ENCODE data around the gene TMEM52.
"Not testable (repeated sequence)": the region's sequence is repeated elsewhere in the genome, so short reads cannot be mapped to it uniquely, and the experiment has no call there.

TMEM52 gene

DNA sequence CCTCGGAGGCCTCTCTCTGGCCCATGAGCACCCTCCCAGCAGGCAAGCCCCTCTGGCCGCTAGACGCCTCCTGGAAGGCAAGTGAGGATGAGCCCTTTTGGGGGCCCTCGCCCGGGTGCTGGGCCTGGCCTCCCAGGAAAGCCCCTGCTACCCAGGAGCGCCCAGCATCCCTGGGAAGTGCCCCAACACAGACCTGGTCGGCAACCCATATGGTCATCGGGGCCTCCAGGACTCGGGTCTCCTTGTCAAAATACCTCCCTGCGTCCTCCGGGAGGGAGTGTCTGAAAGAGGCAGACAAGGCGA is 21.0 kb upstream of the TMEM52 start:
- no peak overlapping the region for H3K4me3 ChIP-seq (ENCODE audit: low read length)
- no peak for TF ChIP-seq ZNF274 (IDR thresholded peaks at IDR 0.05; ENCODE audit: low read depth, low read length)

DNA sequence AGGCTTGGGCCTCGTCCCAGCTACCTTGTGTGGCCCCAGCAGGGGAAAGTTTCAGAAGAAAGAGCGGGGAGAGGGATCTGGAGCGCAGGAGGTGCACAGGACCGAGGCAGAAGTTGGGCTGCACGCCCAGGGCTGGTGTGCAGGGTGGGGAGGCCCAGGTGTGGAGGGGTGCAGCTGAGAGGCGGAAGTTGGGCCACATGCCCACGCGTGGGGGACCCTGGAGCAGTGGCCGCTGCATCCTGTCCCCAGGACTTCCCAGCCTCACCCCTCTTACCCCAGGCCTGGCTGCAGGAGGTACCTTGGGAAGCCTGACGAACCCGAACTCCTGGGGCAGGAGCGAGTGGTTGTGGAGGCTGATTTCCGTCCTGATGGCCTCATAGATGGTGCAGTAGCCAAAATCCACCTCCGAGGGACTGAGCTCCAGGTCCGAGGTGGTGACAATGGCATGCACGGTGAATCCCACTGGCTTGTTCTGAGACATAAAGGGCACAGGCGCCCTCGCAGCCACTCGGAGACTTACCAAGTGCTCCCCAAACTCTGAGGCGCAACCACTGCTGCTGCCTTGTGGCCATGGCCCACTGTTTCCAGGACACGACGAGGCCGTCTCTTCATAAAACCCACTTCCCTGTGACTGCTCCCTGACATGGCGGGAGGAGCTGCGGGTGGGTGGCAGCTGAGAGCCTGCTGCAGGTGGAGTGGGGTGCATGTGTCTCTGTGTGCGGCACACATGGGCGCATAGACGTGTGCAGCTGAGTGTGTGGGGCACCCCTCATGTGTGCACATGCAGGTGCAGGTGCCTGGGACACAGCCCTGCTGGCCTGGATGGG is 20.4 kb upstream of the TMEM52 start:
- no peak overlapping the region for H3K4me3 ChIP-seq (ENCODE audit: low read length)
- no peak for TF ChIP-seq ZNF274 (IDR thresholded peaks at IDR 0.05; ENCODE audit: low read depth, low read length)

DNA sequence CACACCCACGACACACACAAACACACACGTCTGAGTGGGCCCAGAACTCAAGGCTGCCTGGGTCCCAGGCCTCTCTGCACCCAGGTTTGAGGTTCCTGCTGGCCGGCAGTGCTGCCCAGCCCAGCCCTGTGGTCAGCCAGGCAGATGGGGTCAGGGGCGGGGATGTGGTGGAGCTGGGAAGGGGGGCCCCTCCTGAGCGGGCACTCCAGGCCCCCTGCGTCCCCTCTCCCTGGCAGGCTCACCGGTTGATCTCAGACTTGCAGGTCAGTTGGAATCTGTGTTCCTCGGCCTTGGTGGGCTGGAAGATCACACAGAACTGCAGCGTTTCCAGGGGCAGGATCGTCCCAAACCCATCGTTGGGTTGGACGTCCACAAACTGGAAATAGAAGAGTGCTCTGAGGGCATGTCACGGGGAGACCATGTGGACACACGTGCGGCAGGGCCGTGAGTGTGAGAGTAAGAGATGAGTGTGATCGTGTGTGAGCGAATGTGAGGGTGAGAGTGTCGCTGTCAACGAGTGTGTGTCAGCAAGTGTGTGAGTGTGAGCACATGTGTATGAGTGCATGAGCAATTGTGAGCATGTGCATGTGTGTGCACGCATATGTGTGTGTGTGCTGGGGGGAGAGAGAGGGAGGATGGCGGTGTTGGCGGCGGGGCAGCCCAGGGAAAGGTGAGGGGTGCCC is 19.7 kb upstream of the TMEM52 start:
- no peak for TF ChIP-seq ZNF274 (IDR thresholded peaks at IDR 0.05; ENCODE audit: low read depth, low read length)

DNA sequence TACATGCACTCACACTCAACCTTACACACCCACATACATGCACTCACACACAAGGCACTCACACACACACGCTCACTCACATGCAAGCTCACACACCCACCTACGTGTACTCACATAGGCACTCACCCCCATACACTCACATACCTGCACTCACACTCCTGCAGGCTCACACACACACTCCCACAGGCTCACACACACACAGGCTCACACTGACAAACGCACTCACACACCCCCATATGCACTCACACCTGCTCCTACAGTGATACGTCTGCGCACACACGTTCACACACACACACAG is 19.1 kb upstream of the TMEM52 start:
- TF ChIP-seq ZNF274 (IDR thresholded peaks at IDR 0.05; ENCODE audit: low read depth, low read length), result no peak
- no peak overlapping the region for H3K4me3 ChIP-seq (ENCODE audit: low read length)

More for the DNA sequence above, 19.7 kb upstream of the TMEM52 start:
- no peak overlapping the region for H3K4me3 ChIP-seq (ENCODE audit: low read length)

DNA sequence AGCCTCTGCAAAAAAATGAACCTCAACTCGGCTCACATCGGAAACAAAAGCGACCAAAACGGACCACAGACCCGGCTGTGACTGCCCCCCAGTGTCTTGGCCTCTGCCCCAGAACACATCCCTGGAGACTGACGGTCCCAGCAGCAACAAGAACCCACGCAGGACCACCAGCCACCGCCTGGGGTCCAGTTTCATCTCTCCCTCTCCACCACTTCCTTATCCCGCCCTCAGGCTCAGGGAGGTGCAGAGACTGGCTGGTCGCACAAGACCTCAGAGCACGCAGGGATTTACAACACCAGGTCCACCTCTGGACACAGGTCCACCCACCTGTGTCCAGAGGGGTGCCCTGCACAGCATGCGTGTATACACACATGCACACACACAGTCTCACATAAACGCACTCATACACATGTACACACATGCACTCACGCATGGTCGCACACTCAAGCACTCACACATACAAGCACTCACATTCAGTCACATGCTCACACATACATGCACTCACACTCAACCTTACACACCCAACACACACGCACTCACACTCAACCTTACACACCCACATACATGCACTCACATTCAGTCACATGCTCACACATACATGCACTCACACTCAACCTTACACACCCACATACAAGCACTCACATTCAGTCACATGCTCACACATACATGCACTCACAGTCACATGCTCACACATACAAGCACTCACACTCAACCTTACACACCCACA is 18.6 kb upstream of the TMEM52 start:
- no peak overlapping the region for H3K4me3 ChIP-seq (ENCODE audit: low read length)
- TF ChIP-seq ZNF274 (IDR thresholded peaks at IDR 0.05; ENCODE audit: low read depth, low read length), result no peak

DNA sequence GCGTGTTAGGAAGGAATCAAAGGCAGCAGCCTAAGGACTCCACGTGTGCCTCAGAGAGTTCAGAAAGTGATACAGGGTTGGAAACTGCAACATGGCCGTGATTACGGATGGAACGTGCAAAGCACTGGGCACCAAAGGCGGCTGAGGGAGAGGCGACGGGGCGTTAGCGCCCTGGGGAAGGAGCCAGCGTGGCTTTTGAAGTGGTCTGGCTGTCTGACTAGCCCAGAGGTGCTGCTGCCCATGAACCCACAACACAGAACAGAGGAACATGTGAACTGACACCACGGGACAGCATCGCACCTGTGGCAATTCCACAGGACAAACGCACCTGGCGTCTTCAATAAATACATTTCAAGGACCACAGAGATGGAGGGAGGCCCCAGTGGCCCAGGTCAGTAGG is 18.0 kb upstream of the TMEM52 start:
- no peak overlapping the region for H3K4me3 ChIP-seq (ENCODE audit: low read length)
- TF ChIP-seq ZNF274 (IDR thresholded peaks at IDR 0.05; ENCODE audit: low read depth, low read length), result no peak

DNA sequence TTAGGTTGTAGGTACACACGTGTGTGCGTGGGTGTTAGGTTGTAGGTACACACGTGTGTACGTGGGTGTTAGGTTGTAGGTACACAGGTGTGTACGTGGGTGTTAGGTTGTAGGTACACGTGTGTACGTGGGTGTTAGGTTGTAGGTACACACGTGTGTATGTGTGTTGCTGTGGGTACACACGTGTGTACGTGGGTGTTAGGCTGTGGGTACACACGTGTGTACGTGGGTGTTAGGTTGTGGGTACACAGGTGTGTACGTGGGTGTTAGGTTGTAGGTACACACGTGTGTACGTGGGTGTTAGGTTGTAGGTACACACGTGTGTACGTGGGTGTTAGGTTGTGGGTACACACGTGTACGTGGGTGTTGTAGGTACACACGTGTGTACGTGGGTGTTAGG is 15.8 kb upstream of the TMEM52 start:
- H3K4me3 ChIP-seq (ENCODE audit: low read length), result not testable (repeated sequence)

DNA sequence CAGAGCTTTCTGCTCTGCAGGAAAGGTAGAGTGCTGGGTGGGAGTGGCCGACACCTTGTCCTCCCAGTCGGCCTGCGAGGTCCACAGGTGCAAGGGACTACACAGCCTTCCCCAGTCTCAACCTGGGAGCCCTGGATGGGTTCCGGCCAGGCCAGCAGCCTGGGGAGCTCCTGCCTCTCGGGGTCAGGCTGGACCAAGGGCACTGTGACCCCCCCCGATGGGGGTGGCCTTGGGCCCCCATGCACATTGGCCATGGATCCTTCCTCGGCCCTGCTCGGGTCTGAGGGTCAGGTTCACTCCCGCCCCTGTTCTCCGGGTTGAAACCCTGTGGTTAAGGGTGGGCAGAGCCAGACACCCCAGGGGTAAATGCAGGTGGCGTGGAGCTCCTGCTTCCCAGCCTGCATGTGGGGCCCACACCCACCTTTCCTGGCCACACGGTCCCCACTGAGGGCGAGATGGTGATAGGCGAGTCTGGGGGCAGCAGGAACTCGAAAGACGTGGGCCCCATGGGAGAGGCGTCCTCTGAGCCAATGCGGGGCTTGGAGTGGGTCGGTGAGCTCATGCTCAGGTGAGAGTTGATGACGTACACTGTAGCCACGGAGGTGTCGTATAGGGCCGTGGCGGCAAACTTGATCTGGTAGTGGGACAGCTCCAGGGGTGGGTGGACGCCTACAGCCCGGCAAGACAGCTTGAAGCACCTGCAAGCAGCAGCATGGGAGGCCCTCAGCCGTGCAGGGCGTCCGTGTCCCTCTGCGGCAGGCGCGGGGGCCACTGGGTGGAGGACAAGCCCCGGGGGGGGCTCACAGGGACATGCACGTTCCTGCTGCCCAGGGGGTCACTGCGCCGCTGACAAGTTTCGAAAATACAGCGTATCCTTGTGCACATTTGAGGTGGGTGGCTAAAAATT is 10.8 kb upstream of the TMEM52 start:
- no peak for TF ChIP-seq ZNF274 (IDR thresholded peaks at IDR 0.05; ENCODE audit: low read depth, low read length)
- H3K4me3 ChIP-seq (ENCODE audit: low read length), result no peak overlapping the region

DNA sequence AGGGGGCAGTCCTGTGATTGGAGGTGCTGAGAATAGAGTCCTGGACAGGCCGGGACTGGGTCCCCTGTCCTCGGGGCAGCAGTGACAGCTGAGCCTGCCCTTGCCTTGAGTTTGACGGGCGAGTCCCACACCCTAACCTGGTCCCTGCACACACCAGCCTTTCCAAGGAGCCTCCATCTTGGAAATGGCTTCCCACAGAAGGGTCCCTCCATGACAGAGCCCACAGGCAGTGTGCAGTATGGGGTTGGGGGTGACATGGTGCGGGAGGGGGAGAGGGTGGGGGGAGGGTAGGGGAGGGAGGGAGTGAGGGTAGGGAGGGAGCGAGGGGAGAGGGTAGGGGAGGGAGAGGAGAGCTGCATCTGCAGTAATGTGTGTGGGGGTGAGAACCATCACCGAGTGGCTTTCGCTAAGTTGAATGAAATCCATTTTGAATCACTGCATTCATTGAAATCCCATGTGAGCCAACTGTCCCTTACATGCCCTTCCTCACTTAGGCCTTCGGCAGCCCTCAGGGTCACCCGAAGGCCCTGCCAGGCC is 10.1 kb upstream of the TMEM52 start:
- no peak overlapping the region for H3K4me3 ChIP-seq (ENCODE audit: low read length)
- TF ChIP-seq ZNF274 (IDR thresholded peaks at IDR 0.05; ENCODE audit: low read depth, low read length), result no peak

DNA sequence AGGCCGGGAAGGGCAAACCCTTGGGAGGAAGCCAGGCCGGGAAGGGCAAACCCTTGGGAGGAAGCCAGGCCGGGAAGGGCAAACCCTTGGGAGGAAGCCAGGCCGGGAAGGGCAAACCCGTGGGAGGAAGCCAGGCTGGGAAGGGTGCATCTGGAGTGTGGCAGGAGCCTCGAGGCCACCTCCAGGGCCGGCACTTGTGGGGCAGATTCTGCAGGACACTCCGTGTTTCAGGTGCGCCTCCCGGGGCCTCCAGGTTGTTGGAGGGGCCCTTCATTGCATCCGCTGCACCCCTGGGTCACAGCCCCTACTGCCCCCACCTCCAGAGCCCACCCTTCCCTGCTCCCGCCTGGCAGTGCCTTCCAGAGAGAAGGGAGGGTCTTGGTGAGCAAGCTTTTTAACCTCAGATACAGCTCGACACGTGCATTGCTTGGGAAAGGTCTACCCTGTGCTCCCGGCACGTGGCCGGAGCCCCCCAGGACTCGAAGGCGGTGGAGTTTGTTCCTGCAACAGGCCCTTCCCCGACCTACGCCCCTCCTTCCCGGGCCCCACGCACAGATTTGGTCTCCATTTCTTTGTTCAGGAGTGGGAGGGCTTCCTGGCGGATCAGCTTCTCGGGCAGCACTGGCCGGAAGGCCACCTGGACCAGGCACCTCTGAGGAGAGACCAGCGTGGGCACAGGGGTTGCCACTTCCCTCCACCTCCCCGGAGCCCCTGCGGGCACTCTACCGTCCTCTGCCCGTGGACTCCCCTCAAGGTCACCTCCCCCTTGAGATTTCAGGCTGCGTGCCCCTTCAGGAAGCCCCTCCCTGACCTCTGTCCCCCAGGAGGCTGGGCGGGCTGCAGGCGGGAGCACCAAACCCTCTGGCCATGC is 9.4 kb upstream of the TMEM52 start:
- no peak overlapping the region for H3K4me3 ChIP-seq (ENCODE audit: low read length)
- no peak for TF ChIP-seq ZNF274 (IDR thresholded peaks at IDR 0.05; ENCODE audit: low read depth, low read length)

DNA sequence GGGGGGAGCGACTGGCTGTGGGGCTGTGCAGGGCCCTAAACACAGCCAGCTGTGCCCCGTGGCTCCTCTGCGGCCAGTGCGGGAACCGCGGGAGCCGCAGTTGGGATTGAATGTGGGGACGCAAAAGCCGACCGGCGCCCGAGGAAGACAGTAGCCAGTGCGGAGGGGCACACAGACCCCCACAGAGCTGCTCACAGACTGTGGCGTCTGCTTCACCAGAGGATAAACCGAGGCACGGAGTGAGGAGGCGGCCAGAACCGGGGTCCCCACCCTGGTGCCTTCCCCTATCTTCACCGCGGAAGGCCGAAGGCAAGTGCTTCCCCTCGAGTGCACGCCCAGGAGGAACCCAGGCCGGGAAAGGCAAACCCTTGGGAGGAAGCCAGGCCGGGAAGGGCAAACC is 8.7 kb upstream of the TMEM52 start:
- H3K4me3 ChIP-seq (ENCODE audit: low read length), result no peak overlapping the region
- TF ChIP-seq ZNF274 (IDR thresholded peaks at IDR 0.05; ENCODE audit: low read depth, low read length), result no peak

DNA sequence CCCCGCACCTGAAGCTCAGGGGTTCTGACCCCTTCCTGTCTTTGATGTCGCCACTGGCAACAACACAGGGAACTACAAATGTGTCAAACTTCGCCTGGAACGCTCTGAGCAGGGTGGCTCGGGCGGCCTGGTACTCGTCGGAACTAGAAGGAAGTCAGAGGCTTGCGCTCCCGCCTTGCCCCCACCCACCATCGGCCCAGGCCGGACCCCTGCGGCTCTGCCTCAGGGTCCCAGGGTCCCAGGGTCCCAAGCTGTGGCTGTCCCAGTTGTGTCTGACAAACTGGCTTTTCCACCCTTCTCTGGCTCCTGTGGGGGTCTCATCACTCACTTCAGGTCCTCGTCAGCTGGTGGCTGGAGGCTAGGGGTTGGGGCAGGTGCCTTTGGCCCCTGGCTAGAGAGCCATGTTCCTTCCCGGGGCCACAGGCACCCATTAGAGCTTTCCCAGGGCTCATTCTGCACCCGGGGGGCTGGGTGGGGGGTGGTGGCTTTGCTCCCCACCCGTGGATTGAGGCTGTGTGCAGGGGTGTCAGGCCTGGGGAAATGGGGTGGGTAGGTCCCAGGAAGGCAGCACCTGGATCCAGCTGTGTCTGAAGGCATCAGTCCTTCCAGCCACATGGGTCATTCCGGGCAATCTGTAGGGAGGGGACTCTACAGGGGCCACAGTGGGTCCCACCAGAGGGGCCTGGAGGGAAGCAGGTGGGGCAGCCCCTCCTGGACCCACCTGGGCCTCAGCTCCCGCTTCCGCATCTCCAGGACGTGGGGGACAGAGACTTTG is 8.0 kb upstream of the TMEM52 start:
- TF ChIP-seq ZNF274 (IDR thresholded peaks at IDR 0.05; ENCODE audit: low read depth, low read length), result no peak
- no peak overlapping the region for H3K4me3 ChIP-seq (ENCODE audit: low read length)
